CD14-positive monocyte (primary cell): ENCODE measurements around the gene ATP6AP2. TPM values are rescaled to one million over a fixed set of nuclear protein-coding genes. Genes with fewer than 3 reads are reported as not detected.

ENCODE experiments used
- DNase-seq, 3 donors: peaks; one replicate each; pipeline ENCODE4 v3.0.0-alpha.2; 2011 to 2022
- H2AFZ ChIP-seq: 2 replicates; pipeline ENCODE4 v1.6.0; 2012; ENCODE audit warnings: mild to moderate bottlenecking, low read depth, low read length, inconsistent platforms; ENCODE audit not compliant: insufficient read depth, poor library complexity, severe bottlenecking
- H3K27ac ChIP-seq, 2 donors: 1 replicate in 1 of 2; 2 replicates in 1 of 2; pipeline ENCODE4 v1.5.1; 2012 to 2013; ENCODE audit warnings: low read length in 2 of 2, control low read depth in 1 of 2, inconsistent platforms in 1 of 2, low read depth in 1 of 2, mild to moderate bottlenecking in 1 of 2
- H3K27me3 ChIP-seq, 2 donors: one replicate each; pipeline versions ENCODE4 v1.6.0 to v1.6.1; 2011 to 2013; ENCODE audit warnings: low read length in 2 of 2; ENCODE audit not compliant: control insufficient read depth in 2 of 2, insufficient read depth in 2 of 2
- H3K36me3 ChIP-seq, 2 donors: replicated peaks in 1 of 2; 1 replicate in 1 of 2; 2 replicates in 1 of 2; pipeline versions ENCODE4 v1.5.1 to v1.6.1; 2012 to 2013; ENCODE audit warnings: low read length in 2 of 2, control low read depth in 1 of 2, inconsistent platforms in 1 of 2, mild to moderate bottlenecking in 1 of 2; ENCODE audit not compliant: insufficient read depth in 2 of 2, control insufficient read depth in 1 of 2
- H3K4me1 ChIP-seq, 2 donors: 1 replicate in 1 of 2; 2 replicates in 1 of 2; pipeline versions ENCODE4 v1.5.1 to v1.6.1; 2012 to 2013; ENCODE audit warnings: low read length in 2 of 2, control low read depth in 1 of 2, inconsistent platforms in 1 of 2, mild to moderate bottlenecking in 1 of 2, moderate library complexity in 1 of 2; ENCODE audit not compliant: insufficient read depth in 2 of 2, control insufficient read depth in 1 of 2
- H3K4me2 ChIP-seq: replicated peaks from 2 replicates; pipeline ENCODE3; 2012; ENCODE audit warnings: low read length, moderate library complexity, mild to moderate bottlenecking; ENCODE audit not compliant: poor library complexity, severe bottlenecking; ENCODE audit errors: extremely low read depth
- H3K4me3 ChIP-seq, 3 experiments: fragments of 200-600 bp in 1 of 3; sonication (generic) in 1 of 3; replicated peaks in 1 of 3; 1 replicate in 2 of 3; 2 replicates in 1 of 3; pipeline ENCODE4 v1.5.1; 2011 to 2013; ENCODE audit warnings: low read length in 3 of 3, mild to moderate bottlenecking in 3 of 3, control low read depth in 2 of 3, low read depth in 2 of 3, inconsistent platforms in 1 of 3, moderate library complexity in 1 of 3
- H3K79me2 ChIP-seq: 2 replicates; pipeline ENCODE4 v1.6.0; 2012; ENCODE audit warnings: mild to moderate bottlenecking, control low read depth, inconsistent platforms, low read length, moderate library complexity; ENCODE audit not compliant: insufficient read depth
- H3K9ac ChIP-seq: 2 replicates; pipeline ENCODE4 v1.6.0; 2017; ENCODE audit warnings: low read length, mild to moderate bottlenecking; ENCODE audit not compliant: insufficient read depth, poor library complexity, severe bottlenecking
- H3K9me3 ChIP-seq, 2 donors: replicated peaks in 1 of 2; 1 replicate in 1 of 2; 2 replicates in 1 of 2; pipeline versions ENCODE4 v1.5.1 to v1.6.1; 2012 to 2013; ENCODE audit warnings: low read length in 2 of 2, control low read depth in 1 of 2; ENCODE audit not compliant: control insufficient read depth in 1 of 2, insufficient read depth in 1 of 2
- H4K20me1 ChIP-seq: 2 replicates; pipeline ENCODE4 v1.6.0; 2012; ENCODE audit warnings: mild to moderate bottlenecking, low read length, control low read depth, moderate library complexity; ENCODE audit not compliant: insufficient read depth
- H3K27ac Mint-ChIP-seq, 7 donors: one replicate each; pipeline ENCODE4 v1.8.0; 2020; ENCODE audit warnings: mild to moderate bottlenecking in 7 of 7, mixed read lengths in 7 of 7, moderate library complexity in 6 of 7, inconsistent platforms in 2 of 7
- H3K27me3 Mint-ChIP-seq, 3 donors: one replicate each; pipeline ENCODE4 v1.8.0; 2021 to 2022; ENCODE audit warnings: low read depth in 3 of 3, mild to moderate bottlenecking in 3 of 3, mixed read lengths in 3 of 3, moderate library complexity in 3 of 3, inconsistent platforms in 1 of 3
- H3K36me3 Mint-ChIP-seq, 2 donors: one replicate each; pipeline ENCODE4 v1.8.0; 2020; ENCODE audit warnings: mixed read lengths in 2 of 2, inconsistent platforms in 1 of 2, mild to moderate bottlenecking in 1 of 2
- H3K4me1 Mint-ChIP-seq: one replicate; pipeline ENCODE4 v1.8.0; 2020; ENCODE audit warnings: mild to moderate bottlenecking, mixed read lengths
- H3K4me3 Mint-ChIP-seq, 2 donors: one replicate each; pipeline ENCODE4 v1.8.0; 2020; ENCODE audit warnings: mild to moderate bottlenecking in 2 of 2, mixed read lengths in 2 of 2, moderate library complexity in 1 of 2
- H3K9me3 Mint-ChIP-seq, 7 donors: one replicate each; pipeline ENCODE4 v1.8.0; 2020 to 2022; ENCODE audit warnings: mixed read lengths in 7 of 7, mild to moderate bottlenecking in 6 of 7, moderate library complexity in 6 of 7, inconsistent platforms in 2 of 7
- CTCF ChIP-seq: fragments of 200-600 bp; IDR thresholded peaks from one replicate; pipeline ENCODE4 v1.8.0; 2022; ENCODE audit warnings: antibody characterized with exemption, mild to moderate bottlenecking
- WGBS: methylation state at CpG from one replicate; pipeline ENCODE4 v1.1.5; 2013; ENCODE audit warnings: missing lambda C conversion rate; ENCODE audit not compliant: insufficient coverage; 5-methylcytosine and 5-hydroxymethylcytosine counted together
- intact Hi-C, 2 donors: fragments of 100-400 bp; cut with micrococcal nuclease; formaldehyde crosslinking; loops; one replicate each; pipeline versions ENCODE4 v1.15.0 to v1.15.1; 2023
- polyA plus RNA-seq, 3 donors: library from polyadenylated mRNA; depleted of rRNA in 1 of 3; unstranded in 2 of 3; stranded (reverse) in 1 of 3; fragments of 300-500 nt in 2 of 3; fragments of >200 nt in 1 of 3; fragmentation: Illumina TruSeq in 2 of 3; gene quantifications; 1 replicate in 2 of 3; 2 replicates in 1 of 3; pipeline ENCODE4 v1.2.3, GENCODE V29; 2012 to 2021
- small RNA-seq: library from RNA; depleted of rRNA; stranded (forward); fragments of <200 nt; gene quantifications from one replicate; pipeline ENCODE3, GENCODE V24; 2012; ENCODE audit warnings: low read depth; ENCODE audit not compliant: insufficient read length

Gene ATP6AP2
- polyA plus RNA-seq, 3 donors = 332 to 497 (median 430) TPM

GRCh38 chrX:40653535-40653934, 72.8 kb downstream of the ATP6AP2 start:
- no peak for TF ChIP-seq CTCF
- Histone ChIP-seq H3K27ac (no peak overlapping the region), H3K4me2 (no peak overlapping the region), H3K79me2 (no peaks in the 10 kb centered on the region), H3K9ac (no peak overlapping the region), H3K36me3 (peaks cover 29 to 65% of the 10 kb centered on the region in 2 donors), H3K27me3 (peaks cover 0 to 32% of the 10 kb centered on the region in 2 donors), H3K4me1 (no peaks in the 10 kb centered on the region), H4K20me1 (no peaks in the 10 kb centered on the region), H2AFZ (no peak overlapping the region), H3K9me3 (no peaks in the 10 kb centered on the region), H3K4me3 (no peak overlapping the region)
- Mint-ChIP-seq H3K27me3 (peaks cover 0 to 30% (median 0%) of the 10 kb centered on the region in 3 donors), H3K9me3 (no peaks in the 10 kb centered on the region), H3K27ac (no peak overlapping the region), H3K4me3 (no peak overlapping the region), H3K4me1 (no peaks in the 10 kb centered on the region), H3K36me3 (peaks cover 37 to 54% of the 10 kb centered on the region in 2 donors)
- intact Hi-C loops = loop anchor here (10.0 kb wide), 2 partner anchors 81 to 141 kb away; partner anchors contain the start of gene MED14 (in 1 of the 2)
- no peak for DNase-seq
- 100% methylated on average over 1 of the region's 2 CpGs for WGBS

Small RNA genes within 50 kb of the gene (small RNA-seq; reads per million reads assigned to genes)
- gene RNU7-164P = not detected

Other genes starting within 250 kb of the ATP6AP2 start
- not detected for gene MPC1L, start 42.5 kb downstream of the ATP6AP2 start, polyA plus RNA-seq
- gene CXorf38, start 66.6 kb downstream of the ATP6AP2 start, polyA plus RNA-seq = 10 to 100 TPM; 35.1 to 51.2 (median 39.5) TPM
- gene MED14, start 154.6 kb downstream of the ATP6AP2 start, polyA plus RNA-seq = 10 to 100 TPM in 1 of 3 donors, 1 to 10 TPM in 2; 3.6 to 20.4 (median 6.8) TPM